A673 (cell line): Measurements from ENCODE around the gene SPATA13.
"Not testable (repeated sequence)": the region's sequence is repeated elsewhere in the genome, so short reads cannot be mapped to it uniquely, and the experiment has no call there.

Experiments used
- CTCF ChIP-seq: fragments of 300-800, 200-600 bp; sonication (generic); conservative IDR thresholded peaks from 2 replicates; pipeline ENCODE4 v1.5.1; 2017; ENCODE audit warnings: low read depth, mild to moderate bottlenecking, antibody characterized with exemption, low read length, moderate library complexity, mixed read lengths
- EZH2 ChIP-seq: fragments of 200-600 bp; sonication (generic); IDR thresholded peaks from 2 replicates; pipeline ENCODE4 v1.6.1; 2017; ENCODE audit warnings: borderline replicate concordance, low read depth, mild to moderate bottlenecking, mixed read lengths, antibody characterized with exemption, low read length; ENCODE audit not compliant: poor library complexity, severe bottlenecking

DNA sequence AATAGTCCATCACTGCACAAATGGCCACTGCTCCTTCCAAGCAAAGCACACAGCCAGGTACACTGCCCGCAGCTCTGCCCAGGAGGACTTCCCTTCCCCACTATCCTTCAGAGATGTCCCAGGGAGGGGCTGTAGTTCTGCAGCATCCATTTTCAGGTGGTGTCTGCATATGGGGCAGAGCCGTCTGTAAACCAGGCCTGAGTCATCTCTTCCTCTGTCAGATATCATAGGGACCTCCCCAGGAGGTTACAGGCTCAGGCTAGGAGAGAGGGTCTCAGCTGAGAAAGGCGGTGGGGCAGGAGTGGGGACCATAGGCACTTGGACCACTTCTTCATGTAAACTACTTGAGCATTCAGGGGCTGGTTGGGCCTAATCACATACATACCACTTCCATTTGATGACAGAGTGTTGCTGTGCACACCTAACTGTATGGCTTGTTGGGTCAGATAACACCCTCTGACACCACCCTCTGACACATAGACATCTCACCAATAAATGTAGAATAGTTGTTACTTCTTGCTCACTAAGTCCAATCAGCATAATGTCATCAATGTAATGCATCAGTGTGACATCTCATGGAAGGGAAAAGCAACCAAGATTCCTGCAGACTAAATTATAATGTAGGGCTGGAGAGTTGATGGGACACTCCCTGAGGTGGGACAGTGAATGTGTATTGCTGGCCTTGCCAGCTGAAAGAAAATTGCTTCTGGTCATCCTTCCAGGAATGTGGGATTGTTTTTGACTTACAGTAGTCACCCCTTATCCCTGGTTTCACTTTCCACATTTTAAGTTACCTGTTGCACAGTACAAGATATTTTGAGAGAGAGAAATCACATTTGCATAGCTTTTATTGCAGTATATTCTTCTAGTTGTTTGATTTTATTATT, 189.5 kb downstream of the SPATA13 start:
- TF ChIP-seq EZH2, CTCF: not testable (repeated sequence)
